HepG2 (cell line): ENCODE measurements around the gene TH. TPM values are rescaled to one million over a fixed set of nuclear protein-coding genes. Genes with fewer than 3 reads are reported as not detected.
A peak's percentile ranks its signal among the peaks of the same experiment; 100 is the strongest.

Experiments
- ADNP ChIP-seq: sonication (generic); formaldehyde crosslinking; IDR thresholded peaks from 2 replicates; pipeline ENCODE4 v1.4.0; 2020; ENCODE audit warnings: missing genetic modification reagents
- AGO1 ChIP-seq: fragments of 200-400 bp; formaldehyde crosslinking; IDR thresholded peaks from 2 replicates; pipeline ENCODE4 v1.6.1; 2017; ENCODE audit warnings: mild to moderate bottlenecking, low read depth, low read length, moderate library complexity; ENCODE audit not compliant: poor library complexity, severe bottlenecking
- BATF2 ChIP-seq: sonication (generic); formaldehyde crosslinking; IDR thresholded peaks from 2 replicates; pipeline ENCODE4 v1.8.0; 2022; ENCODE audit warnings: mild to moderate bottlenecking, missing genetic modification reagents, moderate library complexity
- HMGXB3 ChIP-seq: sonication (generic); formaldehyde crosslinking; IDR thresholded peaks from 2 replicates; pipeline ENCODE4 v1.4.0; 2020; ENCODE audit warnings: missing genetic modification reagents, borderline replicate concordance
- HOXA3 ChIP-seq: sonication (generic); formaldehyde crosslinking; IDR thresholded peaks from 2 replicates; pipeline ENCODE4 v1.5.0; 2020; ENCODE audit warnings: missing genetic modification reagents
- JUND ChIP-seq: sonication (generic); formaldehyde crosslinking; IDR thresholded peaks from 2 replicates; pipeline ENCODE4 v1.8.0; 2022; ENCODE audit warnings: mild to moderate bottlenecking, missing genetic modification reagents
- MBNL3 ChIP-seq: fragments of 250-450 bp; sonication (Bioruptor Pico); conservative IDR thresholded peaks from 2 replicates; pipeline ENCODE4 v1.8.0; 2022; ENCODE audit warnings: mild to moderate bottlenecking, inconsistent platforms
- NFYC ChIP-seq: IDR thresholded peaks from 2 replicates; pipeline ENCODE4 v1.6.1; 2016; ENCODE audit warnings: missing genetic modification reagents, missing compliant biosample characterization
- ONECUT2 ChIP-seq: sonication (generic); formaldehyde crosslinking; IDR thresholded peaks from 2 replicates; pipeline ENCODE4 v1.4.0; 2020; ENCODE audit warnings: missing genetic modification reagents
- SATB2 ChIP-seq: sonication (generic); formaldehyde crosslinking; IDR thresholded peaks from 2 replicates; pipeline ENCODE4 v1.5.0; 2020; ENCODE audit warnings: missing genetic modification reagents
- TRIM24 ChIP-seq: sonication (generic); formaldehyde crosslinking; IDR thresholded peaks from 2 replicates; pipeline ENCODE4 v1.8.0; 2022; ENCODE audit warnings: mild to moderate bottlenecking, missing genetic modification reagents
- ZBTB10 ChIP-seq: sonication (generic); formaldehyde crosslinking; IDR thresholded peaks from 2 replicates; pipeline ENCODE4 v1.4.0; 2020; ENCODE audit warnings: missing genetic modification reagents, borderline replicate concordance
- ZMYM4 ChIP-seq: sonication (generic); formaldehyde crosslinking; IDR thresholded peaks from 2 replicates; pipeline ENCODE4 v1.8.1; 2023; ENCODE audit warnings: mild to moderate bottlenecking, missing genetic modification reagents
- ZNF24 ChIP-seq: fragments of 450-650 bp; IDR thresholded peaks from 2 replicates; pipeline ENCODE4 v1.6.1; 2017; ENCODE audit warnings: antibody characterized with exemption, mild to moderate bottlenecking
- ZNF253 ChIP-seq: sonication (generic); formaldehyde crosslinking; IDR thresholded peaks from 2 replicates; pipeline ENCODE4 v1.8.0; 2022; ENCODE audit warnings: mild to moderate bottlenecking, missing genetic modification reagents, borderline replicate concordance
- ZNF274 ChIP-seq: sonication (generic); formaldehyde crosslinking; IDR thresholded peaks from 2 replicates; pipeline ENCODE4 v1.5.1; 2020; ENCODE audit warnings: mild to moderate bottlenecking, missing genetic modification reagents
- ZNF33A ChIP-seq: sonication (generic); formaldehyde crosslinking; IDR thresholded peaks from 2 replicates; pipeline ENCODE4 v1.5.1; 2020; ENCODE audit warnings: missing genetic modification reagents, mild to moderate bottlenecking, moderate library complexity, borderline replicate concordance
- ZNF564 ChIP-seq: sonication (generic); formaldehyde crosslinking; IDR thresholded peaks from 2 replicates; pipeline ENCODE4 v1.8.1; 2023; ENCODE audit warnings: mild to moderate bottlenecking, missing genetic modification reagents
- ZNF687 ChIP-seq: sonication (generic); formaldehyde crosslinking; IDR thresholded peaks from 2 replicates; pipeline ENCODE4 v1.5.1; 2020; ENCODE audit warnings: mild to moderate bottlenecking, missing genetic modification reagents, moderate library complexity
- polyA plus RNA-seq, 8 experiments: library from polyadenylated mRNA; depleted of rRNA in 3 of 8; stranded (reverse) in 7 of 8; unstranded in 1 of 8; fragments of >200 nt; fragmentation: Illumina TruSeq in 4 of 8; extraction: Trizol in 4 of 8; gene quantifications; 2 replicates each; pipeline versions ENCODE4 v1.2.1 to v1.2.3, GENCODE V29; 2011 to 2016; ENCODE audit warnings: low read depth in 4 of 8, missing spikeins in 1 of 8, mixed read lengths in 1 of 8; ENCODE audit not compliant: insufficient read depth in 1 of 8
- total RNA-seq, 5 experiments: library from RNA; depleted of rRNA; stranded (reverse); fragments of >200 nt; fragmentation: Illumina TruSeq; extraction: Trizol; gene quantifications; 2 replicates each; pipeline ENCODE4 v1.2.3, GENCODE V29; 2016; ENCODE audit warnings: low read depth in 1 of 5

TH gene
- total and polyA plus RNA-seq, 2 of the 13 experiments (the other 11 are each of a cell fraction or from before 2014, with no cell fraction given) = 0.36 TPM; not detected in 1

DNA sequence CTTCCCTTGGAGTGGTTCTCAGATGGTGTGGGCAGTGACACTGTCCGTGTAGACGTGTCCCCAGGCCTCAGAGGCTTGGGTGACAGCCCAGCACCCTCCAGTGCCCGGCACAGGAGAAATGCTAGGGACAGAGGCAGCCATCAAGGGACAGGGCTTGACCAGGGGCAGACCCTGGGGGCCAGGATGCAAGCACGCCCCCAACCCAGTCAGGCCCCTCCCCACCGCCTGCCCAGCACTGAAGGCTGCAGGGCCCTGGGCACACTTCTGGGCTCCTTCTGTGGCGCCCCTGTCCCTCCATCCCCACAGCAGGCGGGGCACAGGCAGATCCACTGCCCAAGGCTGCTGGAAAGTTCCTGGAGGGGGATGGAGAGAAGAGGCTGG, 43.5 kb downstream of the TH start (continued):
- TF ChIP-seq ZNF253 (CRISPR knock-in tag) (no peak), AGO1 (peak; percentile 100), TRIM24 (CRISPR knock-in tag) (no peak), JUND (CRISPR knock-in tag) (0 out of 2 replicates have a peak, but pooled peaks have one; percentile 12), SATB2 (CRISPR knock-in tag) (no peak), ZNF687 (CRISPR knock-in tag) (peak; percentile 72), ZNF24 (no peak), ZNF274 (CRISPR knock-in tag) (no peak), MBNL3 (CRISPR knock-in tag) (no peak), ZNF33A (CRISPR knock-in tag) (no peak), ONECUT2 (no peak), ZNF564 (CRISPR knock-in tag) (0 out of 2 replicates have a peak, but pooled peaks have one; percentile 12), HOXA3 (CRISPR knock-in tag) (no peak), ZBTB10 (no peak), ZMYM4 (CRISPR knock-in tag) (no peak), HMGXB3 (no peak), ADNP (no peak), NFYC (CRISPR knock-in tag) (no peak), BATF2 (CRISPR knock-in tag) (no peak)
